SK-N-DZ (cell line): ENCODE measurements around the gene CYBC1. TPM values are rescaled to one million over a fixed set of nuclear protein-coding genes. Genes with fewer than 3 reads are reported as not detected.
A peak's percentile ranks its signal among the peaks of the same experiment; 100 is the strongest.

Experiments
- DNase-seq: peaks from one replicate; pipeline ENCODE4 v3.0.0-alpha.2; 2015; ENCODE audit warnings: low spot score
- polyA plus RNA-seq, 2 experiments: library from polyadenylated mRNA; depleted of rRNA; stranded (reverse); fragments of >200 nt; gene quantifications; 2 replicates each; pipeline ENCODE4 v1.2.3, GENCODE V29; 2014

Gene CYBC1
- 130 and 164 TPM in 2 replicates for polyA plus RNA-seq (2014; cell fraction: cytosol; rRNA removed)
- polyA plus RNA-seq (2014; cell fraction: nucleus; rRNA removed): 230 and 261 TPM in 2 replicates

- peak; percentile 90 for DNase-seq
These were observed at the start of gene CYBC1 for GRCh38 chr17:82450357-82451106. CYBC1 (minus strand) TSS chr17:82450752; CDS start chr17:82449254, 1,498 bp downstream.

DNA sequence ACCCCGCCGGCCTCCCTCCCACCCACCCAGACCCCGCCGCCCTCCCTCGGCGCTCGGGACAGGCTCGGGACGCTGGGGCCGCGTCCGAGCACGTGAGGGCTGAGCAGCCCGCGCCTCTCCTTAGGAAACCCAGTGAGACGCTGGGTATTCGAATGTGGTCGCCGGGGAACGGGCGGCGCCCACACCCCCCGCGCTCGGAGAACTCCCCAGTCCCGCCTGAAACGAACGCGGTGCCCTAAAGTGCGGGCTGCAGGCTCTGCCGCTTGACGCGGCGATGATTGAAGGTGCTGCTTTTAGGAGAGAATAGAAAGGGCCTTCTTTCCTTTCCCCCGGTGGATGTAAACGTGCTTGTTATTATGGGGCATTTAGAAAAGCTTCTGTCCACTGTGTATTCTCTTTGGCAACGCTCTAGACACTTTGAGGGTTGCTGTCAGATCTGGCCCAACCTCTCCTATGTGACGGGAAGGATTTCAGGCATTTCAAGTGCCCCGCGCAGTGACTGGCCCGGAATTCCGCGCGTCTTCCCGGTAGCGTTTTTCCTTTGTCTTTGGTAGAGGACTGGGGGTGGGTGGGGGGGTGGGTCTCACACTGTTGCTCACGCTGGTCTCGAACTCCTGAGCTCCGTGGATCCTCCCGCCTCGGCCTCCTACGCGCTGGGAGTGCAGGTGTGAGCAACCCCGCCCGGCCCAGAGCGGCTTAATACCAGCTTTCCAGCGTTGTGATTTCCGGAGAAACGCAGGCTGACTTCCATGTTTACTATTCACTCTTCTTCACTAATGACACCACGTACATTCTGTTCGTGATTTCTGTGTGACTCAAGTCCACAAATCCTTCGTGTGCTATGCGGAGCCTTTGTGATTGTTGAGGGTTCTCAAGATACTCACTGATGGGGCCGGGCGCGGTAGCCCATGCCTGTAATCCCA is 47.2 kb upstream of the CYBC1 start:
- no peak for DNase-seq

- peak; percentile 97 for DNase-seq
These were observed 46.2 kb upstream of the CYBC1 start for GRCh38 chr17:82496529-82497434.

DNA sequence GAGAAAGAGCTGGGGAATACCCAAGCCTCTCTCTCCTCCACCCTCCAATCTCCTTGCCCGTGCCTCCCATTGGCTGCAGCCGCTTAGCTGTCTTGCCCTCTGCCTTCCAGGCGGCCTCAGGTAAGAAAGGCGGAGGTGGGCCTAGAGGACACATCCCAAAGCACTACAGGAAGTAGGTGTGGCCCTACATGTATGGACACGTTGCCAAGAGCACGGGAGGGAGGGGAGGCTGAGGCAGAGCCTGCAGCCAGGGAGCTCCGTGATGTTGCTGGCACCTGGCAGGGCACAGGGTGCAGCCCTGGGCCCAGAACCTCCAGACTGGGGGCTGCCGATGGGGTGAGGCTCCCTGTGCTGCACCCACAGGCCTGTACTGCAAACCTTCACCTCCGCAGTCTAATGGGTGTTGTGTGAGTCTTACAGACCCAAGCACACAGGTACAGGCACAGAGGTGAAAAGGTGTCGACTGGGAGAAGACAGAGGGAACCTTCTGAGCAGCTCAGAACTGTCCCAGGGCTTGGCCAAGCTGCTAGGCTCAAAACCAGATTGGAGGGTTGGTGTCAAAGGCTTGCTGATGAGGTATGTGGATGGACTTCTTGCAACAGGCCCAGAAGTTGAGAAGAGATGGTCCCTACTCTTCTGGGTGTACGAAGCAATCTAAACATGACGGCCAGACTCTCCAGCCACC is 45.4 kb upstream of the CYBC1 start:
- no peak for DNase-seq

DNA sequence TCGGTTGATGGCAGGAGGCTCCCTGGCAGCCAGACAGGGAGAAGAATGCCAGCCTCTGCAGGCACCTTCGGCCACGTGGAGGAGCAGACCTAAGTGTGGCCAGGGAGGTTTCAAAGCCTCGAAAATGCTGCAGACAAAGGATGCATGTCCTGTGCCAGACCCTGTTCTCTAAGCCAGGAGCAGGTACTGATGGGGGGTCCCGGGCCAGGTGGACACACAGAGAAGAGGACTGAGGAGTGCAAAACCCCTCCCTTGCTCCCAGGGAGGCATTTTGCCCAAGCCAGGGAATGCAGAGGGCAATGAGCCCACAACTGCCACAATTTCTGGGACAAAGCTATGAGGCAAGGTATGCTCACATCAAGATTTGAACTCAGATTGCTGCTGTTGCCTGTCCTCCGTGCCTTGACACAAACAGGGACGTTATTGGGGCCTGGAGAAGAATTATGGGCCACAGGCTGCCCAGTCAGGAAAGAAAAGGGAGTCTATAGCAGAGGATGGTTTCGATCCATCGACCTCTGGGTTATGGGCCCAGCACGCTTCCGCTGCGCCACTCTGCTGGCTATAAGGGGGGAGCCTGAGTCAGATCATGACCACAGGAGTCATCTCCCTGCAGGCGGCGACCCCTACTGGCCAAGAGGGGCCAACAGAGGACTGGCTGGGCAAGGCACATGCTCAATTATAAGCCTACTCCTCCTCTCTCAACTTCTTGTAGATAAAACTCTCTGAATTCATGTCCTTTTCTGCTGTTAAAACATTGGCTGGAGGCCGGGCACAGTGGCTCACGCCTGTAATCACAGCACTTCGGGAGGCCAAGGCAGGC is 43.9 kb upstream of the CYBC1 start:
- DNase-seq: peak; percentile 98

- no peak for DNase-seq
These were observed 42.8 kb upstream of the CYBC1 start for GRCh38 chr17:82493226-82493781.

GRCh38 chr17:82492643-82493225 is 42.2 kb upstream of the CYBC1 start:
- DNase-seq: no peak

DNA sequence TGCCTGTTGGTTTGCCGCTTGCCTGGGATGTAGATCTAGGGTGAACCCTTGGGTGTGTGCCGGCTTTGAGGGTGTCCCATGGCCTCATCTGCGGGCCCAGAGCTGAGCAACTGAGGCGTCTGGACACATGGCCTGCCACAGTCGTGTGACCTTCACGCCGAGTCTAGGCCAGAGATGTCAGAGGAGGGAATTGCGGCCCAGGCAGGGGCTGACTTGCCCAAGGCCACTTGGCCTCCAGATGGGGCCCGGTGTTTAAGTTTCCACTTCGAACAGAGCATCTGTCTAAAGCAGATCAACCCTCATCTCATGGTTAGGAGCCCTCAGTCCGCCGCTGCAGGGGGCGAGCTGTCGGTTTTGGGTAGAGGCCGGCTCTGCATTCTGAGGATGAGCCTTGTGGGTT is 41.0 kb upstream of the CYBC1 start:
- no peak for DNase-seq

DNA sequence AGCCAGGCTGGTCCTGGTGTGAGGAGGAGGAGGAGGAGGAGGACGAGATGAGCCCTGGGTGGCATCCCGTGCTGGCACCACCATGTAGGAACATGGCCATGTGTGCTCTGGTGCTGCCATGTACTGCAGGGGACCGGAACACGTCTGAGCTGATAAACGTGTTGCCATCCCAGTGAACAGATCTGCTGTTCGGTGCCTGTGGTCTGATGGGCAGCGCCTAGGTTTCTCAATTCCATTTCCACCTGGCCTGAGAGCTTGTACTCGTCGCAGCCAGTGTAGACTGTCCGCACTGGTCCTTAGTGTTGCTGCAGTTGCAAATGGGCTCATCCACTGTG is 40.6 kb upstream of the CYBC1 start:
- no peak for DNase-seq

DNA sequence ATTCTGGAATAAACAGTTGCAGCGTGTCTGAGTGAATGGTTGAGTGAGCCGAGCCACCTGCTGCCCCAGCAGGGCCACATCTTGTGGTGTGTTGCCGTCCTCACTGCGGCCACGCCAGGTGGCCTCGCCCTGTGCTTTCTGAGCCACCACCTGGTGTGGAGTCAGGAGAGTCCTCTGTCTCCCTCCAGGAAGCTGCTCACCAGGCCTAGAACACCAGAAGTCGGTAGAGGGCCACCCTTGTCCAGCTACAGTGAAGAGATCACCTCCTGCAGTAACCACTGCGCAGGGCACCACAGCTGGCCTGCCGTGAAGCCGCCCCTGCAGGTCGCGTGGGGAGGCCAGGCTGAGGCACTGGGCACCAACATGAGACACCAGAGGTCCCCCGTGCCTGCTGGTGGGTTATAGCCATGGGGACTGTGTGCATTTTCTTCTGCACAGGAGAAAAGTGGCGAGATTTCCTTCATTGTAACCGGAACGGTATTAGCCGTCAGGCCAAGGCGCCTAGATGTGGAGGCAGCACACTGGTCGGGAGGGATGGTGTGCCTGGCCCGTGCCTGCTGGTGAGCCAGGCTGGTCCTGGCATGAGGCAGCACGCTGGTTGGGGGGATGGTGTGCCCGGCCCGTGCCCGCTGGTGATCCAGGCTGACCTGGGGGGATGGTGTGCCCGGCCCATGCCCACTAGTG is 40.1 kb upstream of the CYBC1 start:
- no peak for DNase-seq

GRCh38 chr17:82489851-82490511 is 39.4 kb upstream of the CYBC1 start:
- no peak for DNase-seq

GRCh38 chr17:82489117-82489516 is 38.6 kb upstream of the CYBC1 start:
- no peak for DNase-seq

DNA sequence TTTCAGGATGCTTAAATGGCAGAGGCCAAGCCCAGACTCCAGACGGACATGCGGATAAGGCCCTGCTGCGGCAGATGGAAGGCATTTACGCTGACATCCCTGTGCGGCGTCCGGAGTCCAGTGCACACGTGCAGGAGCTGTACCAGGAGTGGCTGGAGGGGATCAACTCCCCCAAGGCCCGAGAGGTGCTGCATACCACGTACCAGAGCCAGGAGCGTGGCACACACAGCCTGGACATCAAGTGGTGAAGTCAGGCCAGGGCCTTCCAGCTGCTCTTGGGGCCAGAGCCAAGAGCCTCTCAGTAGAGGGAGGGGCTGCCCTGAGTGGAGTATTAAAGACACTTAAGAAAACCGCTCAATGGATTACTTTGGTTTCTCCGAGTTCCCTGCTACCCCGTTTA is 37.4 kb upstream of the CYBC1 start:
- no peak for DNase-seq

DNA sequence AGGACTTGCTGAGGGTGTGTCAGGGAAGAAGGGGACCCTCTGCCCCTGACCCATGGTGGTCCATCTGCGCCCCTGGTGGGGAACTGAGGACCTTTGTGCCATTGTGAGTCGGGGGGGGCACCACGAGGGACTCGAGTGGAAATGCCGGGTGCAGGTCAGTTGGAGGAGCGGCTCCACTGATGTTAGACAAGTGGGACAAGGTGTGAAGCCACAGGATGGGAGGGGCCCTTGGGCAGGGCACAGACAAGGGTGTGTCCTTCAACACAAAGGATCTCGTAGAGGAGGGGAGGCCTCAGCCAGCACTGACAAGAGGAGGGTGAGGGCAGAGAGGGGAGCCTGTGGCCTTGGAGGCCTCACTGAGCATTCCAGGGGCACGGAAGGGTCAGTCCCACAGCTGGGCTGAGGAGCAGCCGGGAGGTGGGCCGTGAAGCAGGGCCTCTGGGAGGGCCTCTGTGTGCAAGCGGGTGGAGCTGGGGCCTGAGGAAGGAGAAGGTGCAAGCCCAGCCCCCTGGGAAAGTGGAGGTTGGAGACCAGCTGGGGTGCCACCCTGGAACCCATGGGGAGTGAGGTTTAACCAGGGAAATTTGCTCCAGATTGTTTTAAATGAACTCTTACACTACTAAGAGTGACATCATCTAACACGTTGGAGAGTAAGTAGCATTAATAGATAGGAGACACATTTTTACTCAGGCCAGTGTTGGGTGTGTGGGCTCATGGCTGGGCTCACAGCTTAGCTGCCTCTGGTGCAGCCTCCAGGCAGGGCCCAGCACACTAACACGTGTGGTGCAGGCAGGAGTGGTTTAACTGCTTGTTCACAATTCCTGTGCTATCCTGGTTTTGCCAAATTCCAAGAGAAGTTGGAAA is 35.9 kb upstream of the CYBC1 start:
- DNase-seq: no peak

DNA sequence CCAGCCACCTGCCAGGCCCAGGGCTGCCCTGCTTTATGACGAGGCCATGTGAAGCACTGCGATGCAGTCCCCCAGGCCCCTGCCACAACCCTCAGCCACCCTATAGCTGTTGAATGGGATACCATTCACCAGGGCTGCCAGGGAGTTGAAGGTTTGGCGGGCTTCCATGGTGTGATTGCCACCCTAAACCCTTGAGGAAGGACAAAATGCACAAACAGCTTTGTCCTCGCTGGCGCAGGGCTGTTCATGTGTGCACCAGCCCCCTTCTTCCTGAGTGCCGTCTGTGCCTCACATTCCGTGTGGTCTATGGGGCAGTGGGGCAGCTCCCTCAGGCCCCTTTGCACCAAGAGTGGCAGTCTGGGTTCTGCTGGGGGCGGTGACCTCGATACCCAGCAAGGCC is 33.3 kb upstream of the CYBC1 start:
- DNase-seq: no peak

- no peak for DNase-seq
These were observed 32.7 kb upstream of the CYBC1 start for GRCh38 chr17:82483204-82483660.

DNA sequence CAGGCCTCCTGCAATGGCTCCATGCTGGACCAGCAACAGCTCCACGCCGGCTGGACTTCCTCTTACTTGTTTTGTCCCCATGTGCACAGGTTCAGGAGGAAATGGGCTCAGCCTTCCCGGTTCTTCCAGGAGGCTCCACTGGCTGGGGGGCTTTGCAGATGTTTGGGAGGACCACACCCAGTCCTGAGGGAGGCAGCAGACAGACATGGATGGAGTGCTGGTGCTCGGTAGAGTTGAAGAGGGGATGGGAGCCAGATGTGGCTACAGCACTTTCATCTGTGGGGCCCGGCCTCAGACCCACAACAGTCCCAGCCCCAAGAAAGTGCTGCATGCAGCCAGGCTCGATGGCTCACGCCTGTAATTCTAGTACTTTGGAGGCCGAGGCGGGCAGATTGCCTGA is 29.8 kb upstream of the CYBC1 start:
- no peak for DNase-seq
